ENCODE results near the gene CCL22.

The CCL22 gene

GRCh38 chr16:57384248-57385070, 25.9 kb downstream of the CCL22 start:
- no peak for DNase-seq (ENCODE audit: low read depth, low spot score)
- no peaks in the 10 kb centered on the region for H3K9me3 ChIP-seq (ENCODE audit: low read depth, low read length)
- TF ChIP-seq POLR2AphosphoS5 (IDR thresholded peaks at IDR 0.05; ENCODE audit: borderline replicate concordance, low read depth, low read length): no peak
- no peak for TF ChIP-seq FOXP2 (optimal IDR thresholded peaks at IDR 0.05; ENCODE audit: control extremely low read depth, extremely low read length, insufficient read depth)
- no peak for TF ChIP-seq EZH2 (IDR thresholded peaks at IDR 0.05)
- no peak overlapping the region for H3K27ac ChIP-seq
- no peak overlapping the region for H3K9ac ChIP-seq (ENCODE audit: insufficient read length)
- H3K4me3 ChIP-seq: no peak overlapping the region
- H3K36me3 ChIP-seq (ENCODE audit: insufficient read depth, low read length): no peaks in the 10 kb centered on the region

- Histone ChIP-seq H3K9me3 (ENCODE audit: low read depth, low read length) (no peaks in the 10 kb centered on the region), H3K36me3 (ENCODE audit: insufficient read depth, low read length) (no peaks in the 10 kb centered on the region), H3K9ac (ENCODE audit: insufficient read length) (no peak overlapping the region), H3K4me3 (no peak overlapping the region), H3K27ac (no peak overlapping the region)
- TF ChIP-seq EZH2 (IDR thresholded peaks at IDR 0.05) (no peak), FOXP2 (optimal IDR thresholded peaks at IDR 0.05; ENCODE audit: control extremely low read depth, extremely low read length, insufficient read depth) (no peak), POLR2AphosphoS5 (IDR thresholded peaks at IDR 0.05; ENCODE audit: borderline replicate concordance, low read depth, low read length) (no peak)
- DNase-seq (ENCODE audit: low read depth, low spot score): no peak
Observed at GRCh38 chr16:57385083-57385482, 26.5 kb downstream of the CCL22 start.

DNA sequence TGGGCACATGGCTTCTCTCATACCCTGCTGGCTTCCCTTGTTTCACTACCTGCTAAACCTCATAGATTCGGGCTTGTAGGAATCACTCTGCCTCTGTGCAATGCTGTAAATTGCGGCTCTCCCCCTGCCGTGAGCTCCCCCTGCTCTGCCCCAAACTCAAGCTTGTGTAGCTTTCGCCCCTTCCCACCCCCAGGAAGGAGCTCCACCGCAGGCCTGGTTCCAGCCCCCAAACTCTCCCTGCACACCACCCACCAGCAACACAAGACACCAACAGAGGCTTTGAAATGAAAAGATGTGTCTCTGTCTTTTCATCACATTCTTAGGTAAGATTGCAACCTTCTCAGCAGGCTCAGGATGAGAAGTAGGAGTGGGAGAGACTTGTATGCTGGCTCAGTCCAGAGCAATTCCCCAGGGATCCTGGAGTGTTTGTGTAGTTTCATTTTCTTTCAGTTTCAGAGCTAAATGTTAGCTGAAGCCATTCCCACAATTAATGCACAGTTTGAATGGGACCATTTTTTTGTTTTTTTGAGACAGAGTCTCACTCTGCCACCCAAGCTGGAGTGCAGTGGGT, 27.9 kb downstream of the CCL22 start:
- Histone ChIP-seq H3K9me3 (ENCODE audit: low read depth, low read length) (no peaks in the 10 kb centered on the region), H3K36me3 (ENCODE audit: insufficient read depth, low read length) (no peaks in the 10 kb centered on the region), H3K9ac (ENCODE audit: insufficient read length) (no peak overlapping the region), H3K27ac (no peak overlapping the region), H3K4me3 (no peak overlapping the region)
- TF ChIP-seq FOXP2 (optimal IDR thresholded peaks at IDR 0.05; ENCODE audit: control extremely low read depth, extremely low read length, insufficient read depth): no peak
- no peak for TF ChIP-seq EZH2 (IDR thresholded peaks at IDR 0.05)
- no peak for TF ChIP-seq POLR2AphosphoS5 (IDR thresholded peaks at IDR 0.05; ENCODE audit: borderline replicate concordance, low read depth, low read length)
- no peak for DNase-seq (ENCODE audit: low read depth, low spot score)

GRCh38 chr16:57387598-57388354, 29.2 kb downstream of the CCL22 start:
- Histone ChIP-seq H3K27ac (no peak overlapping the region), H3K4me3 (no peak overlapping the region), H3K9ac (ENCODE audit: insufficient read length) (no peak overlapping the region), H3K36me3 (ENCODE audit: insufficient read depth, low read length) (no peaks in the 10 kb centered on the region), H3K9me3 (ENCODE audit: low read depth, low read length) (no peaks in the 10 kb centered on the region)
- DNase-seq (ENCODE audit: low read depth, low spot score): no peak
- no peak for TF ChIP-seq FOXP2 (optimal IDR thresholded peaks at IDR 0.05; ENCODE audit: control extremely low read depth, extremely low read length, insufficient read depth)
- no peak for TF ChIP-seq EZH2 (IDR thresholded peaks at IDR 0.05)
- TF ChIP-seq POLR2AphosphoS5 (IDR thresholded peaks at IDR 0.05; ENCODE audit: borderline replicate concordance, low read depth, low read length): no peak

- no peak overlapping the region for H3K9ac ChIP-seq (ENCODE audit: insufficient read length)
- no peaks in the 10 kb centered on the region for H3K36me3 ChIP-seq (ENCODE audit: insufficient read depth, low read length)
- no peaks in the 10 kb centered on the region for H3K9me3 ChIP-seq (ENCODE audit: low read depth, low read length)
- no peak overlapping the region for H3K27ac ChIP-seq
- no peak overlapping the region for H3K4me3 ChIP-seq
- TF ChIP-seq EZH2 (IDR thresholded peaks at IDR 0.05) (no peak), FOXP2 (optimal IDR thresholded peaks at IDR 0.05; ENCODE audit: control extremely low read depth, extremely low read length, insufficient read depth) (no peak), POLR2AphosphoS5 (IDR thresholded peaks at IDR 0.05; ENCODE audit: borderline replicate concordance, low read depth, low read length) (no peak)
- no peak for DNase-seq (ENCODE audit: low read depth, low spot score)
Observed at GRCh38 chr16:57388359-57389086, 29.9 kb downstream of the CCL22 start.

DNA sequence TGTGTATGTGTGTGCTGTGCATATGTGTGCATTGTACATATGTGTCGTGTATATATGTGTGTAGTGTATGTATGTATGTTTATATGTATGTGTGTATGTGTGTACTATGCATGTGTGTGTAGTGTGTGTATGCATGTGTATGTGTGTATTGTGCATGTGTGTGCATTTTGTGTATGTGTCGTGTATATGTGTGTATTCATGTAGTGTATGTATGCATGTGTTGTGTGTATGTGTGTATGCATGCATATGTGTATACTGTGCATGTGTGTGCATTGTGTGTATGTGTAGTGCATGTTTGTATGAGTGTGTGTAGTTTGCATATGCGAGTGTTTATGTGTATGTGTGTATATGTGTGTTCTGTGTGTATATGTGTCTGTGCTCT, 30.5 kb downstream of the CCL22 start:
- Histone ChIP-seq H3K9me3 (ENCODE audit: low read depth, low read length) (no peaks in the 10 kb centered on the region), H3K27ac (no peak overlapping the region), H3K4me3 (no peak overlapping the region), H3K9ac (ENCODE audit: insufficient read length) (no peak overlapping the region), H3K36me3 (ENCODE audit: insufficient read depth, low read length) (no peaks in the 10 kb centered on the region)
- no peak for TF ChIP-seq POLR2AphosphoS5 (IDR thresholded peaks at IDR 0.05; ENCODE audit: borderline replicate concordance, low read depth, low read length)
- TF ChIP-seq EZH2 (IDR thresholded peaks at IDR 0.05): no peak
- TF ChIP-seq FOXP2 (optimal IDR thresholded peaks at IDR 0.05; ENCODE audit: control extremely low read depth, extremely low read length, insufficient read depth): no peak
- DNase-seq (ENCODE audit: low read depth, low spot score): no peak

GRCh38 chr16:57390636-57391295, 32.2 kb downstream of the CCL22 start:
- Histone ChIP-seq H3K27ac (no peak overlapping the region), H3K9ac (ENCODE audit: insufficient read length) (no peak overlapping the region), H3K4me3 (no peak overlapping the region), H3K36me3 (ENCODE audit: insufficient read depth, low read length) (no peaks in the 10 kb centered on the region), H3K9me3 (ENCODE audit: low read depth, low read length) (no peaks in the 10 kb centered on the region)
- no peak for TF ChIP-seq POLR2AphosphoS5 (IDR thresholded peaks at IDR 0.05; ENCODE audit: borderline replicate concordance, low read depth, low read length)
- TF ChIP-seq FOXP2 (optimal IDR thresholded peaks at IDR 0.05; ENCODE audit: control extremely low read depth, extremely low read length, insufficient read depth): no peak
- no peak for TF ChIP-seq EZH2 (IDR thresholded peaks at IDR 0.05)
- no peak for DNase-seq (ENCODE audit: low read depth, low spot score)
